Stimulated activated CD4-positive, alpha-beta T cell treated with anti-CD3 and anti-CD28 coated beads, TNF-alpha, amount 100 ng/mL, for 1 hour (primary cell): ENCODE measurements around the gene TPSD1.
"Not testable (repeated sequence)": the region's sequence is repeated elsewhere in the genome, so short reads cannot be mapped to it uniquely, and the experiment has no call there.

ENCODE experiments used
- DNase-seq, 3 donors: peaks; one replicate each; pipeline ENCODE4 v3.0.0-alpha.2; 2020; ENCODE audit warnings: low read depth in 3 of 3, low spot score in 1 of 3

Gene TPSD1

DNA sequence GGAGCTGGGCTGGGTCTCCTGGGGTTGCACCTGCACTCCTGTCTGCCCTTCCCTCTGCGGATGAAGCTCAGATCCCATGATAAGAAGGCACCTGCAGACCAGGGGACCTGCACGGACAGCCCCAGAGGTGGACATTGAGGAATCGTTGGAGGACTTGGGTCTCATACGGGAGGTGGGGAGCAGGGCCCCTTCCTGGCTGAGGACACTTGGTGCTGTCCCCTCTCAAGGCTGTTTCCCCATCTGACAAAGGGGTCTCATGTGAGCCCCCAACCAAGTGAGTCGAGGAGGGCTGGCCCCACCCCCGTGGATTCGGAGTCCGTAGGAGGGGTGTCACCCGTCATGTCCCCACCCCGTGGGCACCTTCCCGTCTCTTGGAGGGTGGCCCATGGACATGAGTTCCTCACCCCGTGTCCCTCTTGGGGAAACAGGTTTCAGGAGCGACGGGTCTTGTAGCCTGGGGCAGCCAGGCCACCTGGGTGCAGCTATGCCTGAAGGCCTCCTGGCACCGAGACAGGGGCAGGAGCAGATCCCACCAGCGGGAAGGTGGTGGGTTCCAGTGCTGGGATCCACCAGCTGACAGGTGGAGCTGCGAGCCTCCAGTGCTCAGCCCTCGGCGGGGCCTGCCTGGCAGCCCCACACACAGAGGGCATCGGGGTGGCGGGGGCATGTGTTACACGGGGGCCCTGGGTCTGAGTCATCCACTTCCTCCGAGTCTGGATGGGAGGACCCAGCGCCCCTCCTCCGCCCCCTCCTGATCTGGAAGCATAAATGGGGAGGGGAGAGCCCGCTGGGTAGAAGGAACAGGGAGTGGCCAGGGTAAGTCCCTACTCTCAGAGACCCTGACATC lies at the start of gene TPSD1:
Gene TPSD1, plus strand, starts transcription at position 794 of the 847 bp plus-strand sequence. CDS start 212 bp downstream, outside the sequence.
- DNase-seq: not testable (repeated sequence)

DNA sequence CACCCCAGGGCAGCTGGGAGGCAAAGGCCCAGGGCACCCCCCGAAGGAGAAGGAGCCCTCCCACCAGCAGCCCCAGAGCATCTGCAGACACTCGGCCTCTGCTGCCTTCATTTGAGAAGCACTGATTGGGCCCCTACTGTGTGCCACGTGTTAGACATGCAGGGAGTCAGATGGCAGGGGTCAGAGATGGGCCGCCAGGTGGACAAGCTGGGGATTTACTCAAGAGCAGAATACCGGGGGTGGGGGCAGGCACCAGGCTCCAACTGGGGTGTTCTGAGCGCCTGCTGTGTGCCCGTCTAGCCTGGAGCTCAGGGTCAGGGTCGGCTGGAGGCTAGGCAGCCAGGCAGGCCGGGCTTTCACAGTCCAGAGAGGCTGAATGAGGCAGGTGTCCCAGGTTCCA lies 49.5 kb upstream of the TPSD1 start:
- DNase-seq: no peak

DNA sequence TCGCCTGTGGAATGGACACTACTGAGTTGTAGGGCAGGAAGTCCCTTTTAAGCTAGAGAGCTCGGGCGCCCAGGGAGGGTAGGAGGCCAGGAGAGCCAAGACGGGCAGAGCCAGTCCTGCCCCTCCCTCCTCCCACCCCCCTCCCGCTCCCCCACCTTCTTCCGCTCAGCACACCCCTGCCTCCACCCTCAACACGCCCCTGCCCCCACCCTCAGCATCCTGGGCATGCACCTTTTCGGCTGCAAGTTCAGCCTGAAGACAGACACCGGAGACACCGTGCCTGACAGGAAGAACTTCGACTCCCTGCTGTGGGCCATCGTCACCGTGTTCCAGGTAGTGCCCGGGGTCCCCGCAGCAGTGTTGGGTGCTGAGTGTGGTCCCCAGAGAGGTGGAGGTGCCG lies 49.1 kb upstream of the TPSD1 start:
- DNase-seq: no peak

DNA sequence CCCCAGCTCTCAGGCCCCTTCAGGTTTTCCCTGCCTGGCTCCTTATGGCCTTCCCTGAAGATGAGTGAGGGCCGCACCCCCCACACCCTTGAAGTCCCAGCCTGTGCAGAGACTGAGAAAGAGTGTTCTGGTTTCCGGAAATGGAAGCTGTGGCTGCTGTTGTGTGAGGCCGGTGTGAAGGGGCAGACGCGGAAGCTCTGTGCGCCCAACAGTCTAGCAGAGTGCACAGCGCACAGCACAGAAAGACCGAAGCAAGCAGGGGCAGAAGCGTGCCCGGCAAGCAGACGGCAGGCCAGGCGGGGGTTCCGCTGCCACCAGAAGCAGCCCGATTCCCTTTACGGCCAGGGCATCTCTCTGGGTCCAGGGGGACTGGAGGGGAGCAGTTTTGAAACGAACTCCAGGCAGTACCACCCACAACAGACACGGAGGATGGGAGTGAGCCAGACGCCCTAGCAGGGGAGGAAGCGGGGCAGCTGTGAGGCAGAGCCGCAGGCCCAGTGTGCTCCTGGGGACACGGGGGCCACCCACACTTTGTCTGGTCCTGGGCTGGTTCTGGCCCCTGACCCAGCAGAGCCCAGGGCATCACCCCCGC lies 47.5 kb upstream of the TPSD1 start:
- no peak for DNase-seq

DNA sequence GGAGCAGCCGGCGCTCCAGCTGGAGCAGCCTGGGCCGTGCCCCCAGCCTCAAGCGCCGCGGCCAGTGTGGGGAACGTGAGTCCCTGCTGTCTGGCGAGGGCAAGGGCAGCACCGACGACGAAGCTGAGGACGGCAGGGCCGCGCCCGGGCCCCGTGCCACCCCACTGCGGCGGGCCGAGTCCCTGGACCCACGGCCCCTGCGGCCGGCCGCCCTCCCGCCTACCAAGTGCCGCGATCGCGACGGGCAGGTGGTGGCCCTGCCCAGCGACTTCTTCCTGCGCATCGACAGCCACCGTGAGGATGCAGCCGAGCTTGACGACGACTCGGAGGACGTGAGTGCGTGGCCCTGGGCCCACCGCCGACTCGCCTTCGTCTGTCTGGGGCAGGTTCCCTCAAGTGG lies 46.8 kb upstream of the TPSD1 start:
- DNase-seq: no peak

DNA sequence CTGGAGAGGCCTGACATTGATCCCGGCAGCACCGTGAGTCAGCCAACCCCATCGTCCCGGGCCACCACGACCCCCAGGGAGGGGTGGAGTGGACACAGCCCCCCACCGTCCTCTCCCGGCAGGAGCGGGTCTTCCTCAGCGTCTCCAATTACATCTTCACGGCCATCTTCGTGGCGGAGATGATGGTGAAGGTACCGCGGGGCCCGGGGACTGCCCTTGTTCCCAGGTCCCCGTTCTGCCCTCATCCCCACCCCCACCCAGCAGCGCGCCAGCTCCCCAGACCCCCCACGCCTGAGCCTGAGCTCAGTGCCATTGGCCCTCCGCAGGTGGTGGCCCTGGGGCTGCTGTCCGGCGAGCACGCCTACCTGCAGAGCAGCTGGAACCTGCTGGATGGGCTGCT lies 45.4 kb upstream of the TPSD1 start:
- no peak for DNase-seq

DNA sequence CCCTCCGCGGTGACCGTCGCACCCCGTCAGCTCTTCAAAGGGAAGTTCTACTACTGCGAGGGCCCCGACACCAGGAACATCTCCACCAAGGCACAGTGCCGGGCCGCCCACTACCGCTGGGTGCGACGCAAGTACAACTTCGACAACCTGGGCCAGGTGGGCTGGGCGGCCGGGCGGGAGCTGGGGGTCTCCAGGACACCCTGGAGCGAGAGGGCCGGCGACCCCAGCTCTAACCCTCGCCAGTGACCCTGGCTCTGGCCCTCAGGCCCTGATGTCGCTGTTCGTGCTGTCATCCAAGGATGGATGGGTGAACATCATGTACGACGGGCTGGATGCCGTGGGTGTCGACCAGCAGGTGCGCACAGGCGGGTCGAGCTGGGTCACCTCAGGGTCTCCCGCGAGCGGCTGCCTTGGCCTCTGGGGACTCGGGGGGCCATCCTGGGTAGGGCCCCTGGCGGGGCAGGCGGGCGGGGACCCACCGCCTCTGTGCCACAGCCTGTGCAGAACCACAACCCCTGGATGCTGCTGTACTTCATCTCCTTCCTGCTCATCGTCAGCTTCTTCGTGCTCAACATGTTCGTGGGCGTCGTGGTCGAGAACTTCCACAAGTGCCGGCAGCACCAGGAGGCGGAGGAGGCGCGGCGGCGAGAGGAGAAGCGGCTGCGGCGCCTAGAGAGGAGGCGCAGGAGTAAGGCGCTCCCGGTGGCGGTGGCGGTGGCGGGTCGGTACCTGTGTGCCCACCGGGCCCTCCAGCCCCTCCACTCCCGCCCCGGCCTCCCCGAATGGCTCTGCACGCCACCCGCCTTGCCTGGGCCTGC lies 44.2 kb upstream of the TPSD1 start:
- no peak for DNase-seq

DNA sequence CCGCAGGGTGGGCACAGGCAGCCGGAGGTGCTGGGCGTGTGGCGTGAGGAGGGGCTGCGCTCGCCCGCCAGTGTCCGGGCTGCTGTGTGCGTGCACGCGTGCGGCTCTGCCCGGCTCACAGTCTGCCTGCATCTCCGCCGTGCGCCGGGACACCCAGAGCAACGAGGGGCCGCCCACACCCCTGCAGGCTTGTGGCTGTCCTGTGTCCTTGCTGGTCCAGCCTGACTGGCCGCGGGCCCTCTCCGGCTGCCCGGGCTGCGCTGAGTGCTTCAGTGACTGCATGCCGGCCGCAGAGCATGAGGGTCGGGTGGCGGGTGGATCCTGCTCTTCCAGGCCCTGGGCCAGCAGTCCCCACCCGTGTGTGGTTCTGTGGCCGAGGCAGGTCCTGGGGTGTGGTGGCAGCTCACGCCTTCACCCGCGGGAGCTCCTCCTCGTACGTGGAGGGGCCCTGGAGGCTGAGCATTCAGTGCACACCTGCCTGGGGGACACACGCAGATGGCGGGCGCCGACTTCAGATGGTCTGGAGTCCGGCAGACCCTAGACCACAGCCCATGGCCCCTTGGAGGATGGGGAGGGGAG lies 43.2 kb upstream of the TPSD1 start:
- DNase-seq: no peak

DNA sequence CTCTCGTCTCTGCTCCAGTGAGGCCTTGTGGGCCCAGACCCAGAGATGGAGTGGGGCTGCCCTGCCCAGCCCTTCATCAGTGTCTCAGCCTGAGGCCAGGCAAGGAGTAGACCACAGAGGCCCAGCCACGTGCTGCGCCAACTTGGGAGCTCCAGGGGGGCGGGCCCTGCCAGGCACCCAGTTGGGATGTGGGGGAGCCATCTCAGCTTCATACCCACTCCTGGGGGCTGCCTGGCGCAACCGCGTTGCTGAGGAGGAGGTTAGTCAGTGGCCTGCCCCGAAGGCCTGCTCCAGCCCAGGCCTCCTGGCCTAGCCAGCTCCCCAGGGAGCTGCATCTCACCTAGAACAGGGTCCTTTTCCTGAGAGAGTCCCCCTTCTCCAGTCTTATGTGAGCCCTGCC lies 42.6 kb upstream of the TPSD1 start:
- no peak for DNase-seq

DNA sequence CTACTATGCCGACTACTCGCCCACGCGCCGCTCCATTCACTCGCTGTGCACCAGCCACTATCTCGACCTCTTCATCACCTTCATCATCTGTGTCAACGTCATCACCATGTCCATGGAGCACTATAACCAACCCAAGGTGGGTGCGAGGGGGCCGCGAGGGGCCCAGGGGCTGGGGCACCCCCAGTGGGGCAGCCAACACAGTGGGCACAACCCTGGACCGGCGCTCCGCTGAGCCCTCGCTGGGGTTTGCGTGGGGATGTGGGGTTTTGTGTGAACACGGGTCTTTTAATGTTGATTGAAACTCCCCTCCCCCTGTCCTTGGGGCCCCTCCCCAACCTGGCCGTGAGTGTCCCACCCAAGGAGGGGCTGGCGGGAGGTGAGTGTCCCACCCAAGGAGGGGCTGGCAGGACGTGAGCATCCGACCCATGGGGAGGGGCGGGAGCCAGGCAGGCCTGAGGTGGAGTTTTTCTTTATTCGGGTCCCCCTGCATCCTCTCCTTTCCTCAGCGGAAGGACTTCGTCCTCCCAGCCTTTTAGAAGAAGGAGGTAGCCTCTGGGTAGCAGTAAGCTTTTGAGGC lies 42.0 kb upstream of the TPSD1 start:
- DNase-seq: no peak

DNA sequence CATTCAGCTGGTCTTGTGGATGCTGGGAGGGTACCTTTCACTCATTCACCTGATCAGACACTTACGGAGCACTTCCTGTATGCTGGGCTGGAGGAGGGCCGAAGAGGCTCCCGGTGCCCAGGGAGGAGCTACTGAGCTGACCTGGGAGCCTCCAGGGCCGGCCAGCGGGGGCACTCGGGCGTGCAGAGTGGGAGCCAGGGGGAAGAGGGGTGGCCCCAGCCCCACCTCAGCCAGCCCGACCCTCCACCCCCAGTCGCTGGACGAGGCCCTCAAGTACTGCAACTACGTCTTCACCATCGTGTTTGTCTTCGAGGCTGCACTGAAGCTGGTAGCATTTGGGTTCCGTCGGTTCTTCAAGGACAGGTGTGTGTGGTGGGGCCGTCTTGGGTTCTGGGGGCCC lies 41.1 kb upstream of the TPSD1 start:
- DNase-seq: no peak

DNA sequence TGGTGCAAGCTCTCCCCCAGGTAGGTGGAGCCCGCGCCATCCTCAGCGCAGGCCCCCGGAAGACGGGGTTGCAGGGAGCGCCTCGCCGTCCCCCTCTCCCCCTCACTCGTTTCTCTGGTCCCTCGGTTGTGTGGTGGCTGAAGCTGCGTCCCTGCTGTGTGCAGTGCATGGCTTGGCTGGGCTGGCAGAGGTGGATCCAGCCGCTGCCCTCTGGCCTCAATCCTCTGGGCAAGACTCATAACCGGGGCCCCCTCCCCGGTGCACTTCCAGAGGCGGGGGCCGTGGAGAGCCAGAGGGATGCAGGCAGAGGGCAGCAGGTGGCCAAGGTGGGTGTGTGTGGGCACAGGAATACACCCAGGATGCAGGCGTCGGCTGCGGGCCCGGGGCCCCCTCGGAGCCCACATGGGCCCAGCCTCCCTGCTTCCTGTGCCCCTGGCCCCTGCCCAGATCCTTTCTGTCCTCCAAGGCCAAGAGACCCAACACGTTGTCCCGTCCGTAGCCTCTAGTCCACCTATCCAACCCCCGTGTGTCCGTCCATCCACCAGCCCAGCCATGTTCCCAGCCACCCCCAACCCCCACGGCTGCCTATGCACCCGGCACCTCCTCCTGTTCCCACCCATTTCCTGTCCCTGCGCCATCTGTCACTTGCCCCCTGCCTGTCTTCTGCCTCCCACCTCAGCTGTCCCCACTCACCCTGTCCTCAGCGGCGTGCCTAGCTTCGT lies 40.1 kb upstream of the TPSD1 start:
- no peak for DNase-seq

DNA sequence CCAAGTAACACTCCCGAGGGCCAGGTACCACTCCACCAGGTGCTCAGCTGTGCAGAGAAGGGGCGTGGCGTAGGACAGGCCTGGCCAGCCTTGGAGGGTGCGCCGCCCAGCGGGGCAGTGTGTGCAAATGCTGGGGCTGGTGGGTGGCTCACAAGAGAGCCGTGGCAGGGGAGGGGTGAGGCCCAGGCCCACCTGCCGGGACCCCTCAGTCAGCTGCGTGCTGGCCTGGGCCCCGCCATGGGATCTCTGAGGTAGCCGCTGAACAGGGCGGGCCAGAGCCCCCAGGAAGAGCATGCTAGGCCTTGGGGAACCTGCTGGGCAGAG lies 39.6 kb upstream of the TPSD1 start:
- no peak for DNase-seq

DNA sequence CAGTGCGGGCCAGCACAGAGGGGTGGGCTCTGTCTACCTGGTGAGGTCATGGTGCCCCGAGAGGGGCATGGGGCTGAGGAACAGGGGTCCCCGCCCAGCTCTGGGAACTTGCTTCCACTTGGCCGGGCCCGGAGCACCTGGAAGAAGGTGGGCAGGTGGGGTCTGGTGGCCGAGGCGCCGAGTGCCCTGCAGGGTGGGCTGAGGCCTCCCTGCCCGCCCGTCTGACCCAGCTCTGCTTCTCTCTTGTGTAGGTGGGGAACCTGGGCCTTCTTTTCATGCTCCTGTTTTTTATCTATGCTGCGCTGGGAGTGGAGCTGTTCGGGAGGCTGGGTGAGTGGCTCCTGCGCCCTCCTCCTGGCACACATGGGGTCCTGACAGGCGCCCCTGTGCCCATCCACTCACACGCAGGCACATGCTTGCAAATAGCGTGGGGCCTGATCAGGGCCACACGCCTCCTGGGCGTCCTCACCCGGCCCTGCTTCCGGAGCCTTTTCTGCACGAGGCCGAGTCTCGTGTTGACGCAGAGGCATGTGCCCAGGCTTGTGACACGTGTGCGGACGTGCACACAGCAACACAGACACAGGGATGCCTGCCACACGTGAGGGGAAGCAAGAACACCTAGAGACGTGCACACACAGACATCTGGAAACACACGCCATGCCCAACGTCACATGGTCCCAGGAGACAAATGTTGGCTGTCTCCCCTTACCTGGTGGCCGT lies 39.0 kb upstream of the TPSD1 start:
- DNase-seq: no peak

DNA sequence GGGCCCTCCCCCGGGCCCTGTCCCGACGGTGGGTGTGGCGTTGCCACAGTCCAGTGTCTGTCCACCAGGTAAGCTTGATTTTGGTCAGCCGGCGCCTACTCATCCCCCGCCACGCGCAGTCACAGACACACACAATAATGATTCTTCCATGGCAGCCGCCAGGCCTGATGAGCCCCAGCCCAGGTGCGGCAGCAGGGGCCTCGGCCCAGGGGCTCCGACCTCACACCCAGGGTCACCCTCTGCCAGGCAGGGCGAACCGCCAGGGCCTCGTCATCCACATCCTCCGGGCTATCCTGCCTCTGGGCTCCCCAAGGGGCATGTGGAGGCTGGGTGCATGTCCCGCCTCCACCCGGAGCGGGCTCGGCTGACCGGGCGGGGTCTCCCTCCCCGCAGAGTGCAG lies 38.3 kb upstream of the TPSD1 start:
- no peak for DNase-seq

DNA sequence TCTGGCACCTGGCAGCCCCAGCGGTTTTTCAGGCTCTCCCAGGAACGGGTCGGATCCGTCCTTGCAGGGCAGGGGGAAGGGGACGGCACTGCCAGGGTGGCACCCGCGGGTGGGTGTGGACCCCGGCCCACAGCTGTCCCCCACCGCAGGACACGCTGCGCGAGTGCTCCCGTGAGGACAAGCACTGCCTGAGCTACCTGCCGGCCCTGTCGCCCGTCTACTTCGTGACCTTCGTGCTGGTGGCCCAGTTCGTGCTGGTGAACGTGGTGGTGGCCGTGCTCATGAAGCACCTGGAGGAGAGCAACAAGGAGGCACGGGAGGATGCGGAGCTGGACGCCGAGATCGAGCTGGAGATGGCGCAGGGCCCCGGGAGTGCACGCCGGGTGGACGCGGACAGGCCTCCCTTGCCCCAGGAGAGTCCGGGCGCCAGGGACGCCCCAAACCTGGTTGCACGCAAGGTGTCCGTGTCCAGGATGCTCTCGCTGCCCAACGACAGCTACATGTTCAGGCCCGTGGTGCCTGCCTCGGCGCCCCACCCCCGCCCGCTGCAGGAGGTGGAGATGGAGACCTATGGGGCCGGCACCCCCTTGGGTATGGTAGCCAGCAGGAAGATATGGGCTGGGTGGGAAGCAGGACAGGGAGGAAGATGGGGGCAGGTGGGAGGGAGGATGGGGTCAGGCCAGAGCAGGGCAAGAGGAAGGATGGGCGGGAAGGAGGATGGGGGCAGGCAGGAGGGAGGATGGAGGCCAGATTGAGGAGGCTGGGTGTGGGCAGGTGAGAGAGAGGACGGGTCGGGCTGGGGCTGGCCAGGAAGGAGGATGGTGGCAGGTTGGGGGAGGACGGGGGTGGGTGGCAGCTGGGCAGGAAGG lies 37.6 kb upstream of the TPSD1 start:
- no peak for DNase-seq

DNA sequence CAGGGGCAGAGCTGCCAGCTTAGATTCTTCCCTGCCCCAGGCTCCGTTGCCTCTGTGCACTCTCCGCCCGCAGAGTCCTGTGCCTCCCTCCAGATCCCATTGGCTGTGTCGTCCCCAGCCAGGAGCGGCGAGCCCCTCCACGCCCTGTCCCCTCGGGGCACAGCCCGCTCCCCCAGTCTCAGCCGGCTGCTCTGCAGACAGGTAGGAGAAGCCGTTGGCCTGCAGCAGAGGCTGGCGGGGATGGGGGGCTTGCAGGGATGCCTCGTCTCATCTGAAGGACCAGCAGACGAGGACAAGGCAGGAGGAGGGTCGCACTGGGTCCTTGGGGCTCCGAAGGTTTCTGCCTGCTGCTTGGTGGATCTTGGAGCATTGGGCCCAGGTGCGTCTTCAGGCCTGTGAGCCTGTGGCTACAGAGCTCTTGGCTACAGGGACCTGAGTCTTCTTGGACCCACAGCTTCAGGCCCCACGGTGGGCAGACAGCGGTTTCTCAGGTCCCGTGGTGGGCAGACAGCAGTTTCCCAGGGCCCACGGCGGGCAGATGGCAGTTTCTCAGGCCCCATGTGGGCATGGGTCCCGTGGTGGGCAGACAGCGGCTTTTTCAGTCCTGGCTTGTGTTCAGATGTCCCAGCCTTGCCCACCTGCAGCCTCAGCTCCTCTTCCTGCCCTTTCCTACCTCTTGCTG lies 36.8 kb upstream of the TPSD1 start:
- DNase-seq: no peak

DNA sequence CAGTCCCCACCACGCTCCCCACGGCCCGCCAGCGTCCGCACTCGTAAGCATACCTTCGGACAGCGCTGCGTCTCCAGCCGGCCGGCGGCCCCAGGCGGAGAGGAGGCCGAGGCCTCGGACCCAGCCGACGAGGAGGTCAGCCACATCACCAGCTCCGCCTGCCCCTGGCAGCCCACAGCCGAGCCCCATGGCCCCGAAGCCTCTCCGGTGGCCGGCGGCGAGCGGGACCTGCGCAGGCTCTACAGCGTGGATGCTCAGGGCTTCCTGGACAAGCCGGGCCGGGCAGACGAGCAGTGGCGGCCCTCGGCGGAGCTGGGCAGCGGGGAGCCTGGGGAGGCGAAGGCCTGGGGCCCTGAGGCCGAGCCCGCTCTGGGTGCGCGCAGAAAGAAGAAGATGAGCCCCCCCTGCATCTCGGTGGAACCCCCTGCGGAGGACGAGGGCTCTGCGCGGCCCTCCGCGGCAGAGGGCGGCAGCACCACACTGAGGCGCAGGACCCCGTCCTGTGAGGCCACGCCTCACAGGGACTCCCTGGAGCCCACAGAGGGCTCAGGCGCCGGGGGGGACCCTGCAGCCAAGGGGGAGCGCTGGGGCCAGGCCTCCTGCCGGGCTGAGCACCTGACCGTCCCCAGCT lies 35.7 kb upstream of the TPSD1 start:
- DNase-seq: no peak
